Measurements from ENCODE around the gene MCM9.
"Not testable (repeated sequence)": the region's sequence is repeated elsewhere in the genome, so short reads cannot be mapped to it uniquely, and the experiment has no call there.

Gene MCM9

GRCh38 chr6:118893807-118894424 lies 41.0 kb downstream of the MCM9 start, which contains the start of gene ASF1A:
Gene ASF1A, plus strand, starts transcription at chr6:118894152. Its CDS starts 262 bp downstream, at chr6:118894414.
- peak; percentile 97 for DNase-seq (ENCODE audit: low read depth, low spot score)

GRCh38 chr6:118893064-118893806 lies 41.7 kb downstream of the MCM9 start:
- no peak for DNase-seq (ENCODE audit: low read depth, low spot score)

DNA sequence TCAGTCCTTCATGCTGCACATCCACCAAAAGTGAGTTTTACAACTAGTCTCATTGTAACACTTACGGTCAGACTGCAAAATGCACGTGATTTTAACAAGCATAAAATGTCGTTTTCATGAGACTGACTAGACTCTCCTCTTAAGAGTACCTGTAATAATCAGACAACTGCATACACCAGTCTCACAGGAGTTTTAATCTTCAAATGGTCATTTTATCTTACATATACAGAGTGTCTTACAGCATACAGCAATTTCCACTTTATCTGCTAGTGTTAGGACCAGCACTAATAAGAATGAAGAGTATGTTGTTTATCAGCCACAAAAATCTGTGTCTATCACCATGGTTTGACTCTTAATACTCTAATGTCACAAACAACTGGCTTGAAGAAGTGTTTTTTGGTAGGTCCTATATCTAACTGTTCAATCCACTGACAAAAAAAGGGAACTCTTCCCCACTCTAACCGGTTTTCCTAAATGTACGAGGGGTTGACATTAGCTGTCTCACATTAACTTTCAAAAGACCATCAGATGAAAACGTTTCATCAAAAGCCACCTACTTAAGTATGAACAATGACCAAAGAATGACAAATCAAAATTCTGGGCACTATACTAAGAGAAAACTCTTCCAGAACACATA lies 42.5 kb downstream of the MCM9 start:
- DNase-seq (ENCODE audit: low read depth, low spot score): no peak

- no peak for DNase-seq (ENCODE audit: low read depth, low spot score)
Measured at GRCh38 chr6:118890997-118891790, 43.8 kb downstream of the MCM9 start.

DNA sequence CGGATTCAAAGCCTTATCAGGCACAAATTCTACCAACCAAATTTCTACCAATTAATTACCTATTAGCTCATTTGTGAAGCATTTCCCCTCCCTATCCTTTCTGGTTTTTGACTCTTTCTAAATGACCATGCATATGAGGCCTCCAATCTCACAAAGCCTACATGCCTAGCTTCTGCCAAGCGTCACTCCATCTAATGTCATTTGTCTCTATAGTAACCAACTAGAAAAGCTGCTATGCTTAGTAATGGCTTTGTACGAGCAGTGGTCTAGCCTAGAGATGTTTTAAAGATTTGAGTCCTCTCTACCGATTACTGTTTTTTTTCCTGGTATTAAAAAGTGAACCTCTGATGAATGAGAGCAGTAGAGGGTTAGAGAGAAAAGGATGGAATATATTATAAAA lies 45.8 kb downstream of the MCM9 start:
- no peak for DNase-seq (ENCODE audit: low read depth, low spot score)

DNA sequence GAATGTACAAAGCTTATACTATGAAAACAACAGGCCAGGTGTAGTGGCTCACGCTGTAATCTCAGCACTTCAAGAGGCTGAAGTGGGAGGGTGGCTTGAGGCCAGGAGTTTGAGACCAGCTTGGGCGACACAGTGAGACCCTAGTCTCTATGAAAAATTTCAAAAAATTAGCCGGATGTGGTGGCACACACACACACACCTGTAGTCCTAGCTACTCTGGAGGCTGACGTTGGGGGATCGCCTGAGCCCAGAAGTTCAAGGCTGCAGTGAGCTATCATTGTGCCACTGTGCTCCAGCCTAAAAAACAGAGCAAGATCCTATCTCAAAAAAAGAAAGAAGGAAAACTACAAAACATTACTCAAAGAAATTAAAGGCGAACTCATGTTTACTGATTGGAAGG lies 48.3 kb downstream of the MCM9 start:
- DNase-seq (ENCODE audit: low read depth, low spot score): no peak

DNA sequence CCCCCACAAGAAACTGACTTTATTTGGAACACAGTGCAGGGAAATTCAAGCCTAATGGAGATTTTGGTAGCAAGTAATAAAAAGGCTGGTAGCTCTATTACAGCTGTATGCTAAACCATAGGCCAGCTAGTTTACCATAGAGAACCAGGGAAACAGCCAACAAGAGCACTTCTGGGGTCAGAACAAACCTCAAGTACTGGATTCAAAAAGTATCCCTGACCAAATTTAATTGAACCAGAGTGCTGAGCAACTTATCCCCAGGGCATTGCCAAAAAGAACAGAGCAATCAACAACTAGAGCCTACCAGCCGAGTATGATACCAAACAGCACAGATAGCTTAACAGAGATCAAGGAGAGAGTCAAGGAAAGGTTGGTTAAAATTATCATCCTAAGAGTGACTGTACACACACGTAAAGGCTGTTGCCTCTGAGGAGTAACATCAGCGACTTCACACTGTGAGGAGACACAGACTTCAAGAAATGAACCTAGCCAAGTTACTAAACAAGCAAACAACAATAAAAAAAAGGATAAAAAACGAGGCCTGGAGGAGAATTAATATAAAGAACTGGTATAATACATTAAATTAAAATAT lies 52.5 kb downstream of the MCM9 start:
- DNase-seq (ENCODE audit: low read depth, low spot score): no peak

GRCh38 chr6:118881440-118882313 lies 53.3 kb downstream of the MCM9 start:
- DNase-seq (ENCODE audit: low read depth, low spot score): no peak

DNA sequence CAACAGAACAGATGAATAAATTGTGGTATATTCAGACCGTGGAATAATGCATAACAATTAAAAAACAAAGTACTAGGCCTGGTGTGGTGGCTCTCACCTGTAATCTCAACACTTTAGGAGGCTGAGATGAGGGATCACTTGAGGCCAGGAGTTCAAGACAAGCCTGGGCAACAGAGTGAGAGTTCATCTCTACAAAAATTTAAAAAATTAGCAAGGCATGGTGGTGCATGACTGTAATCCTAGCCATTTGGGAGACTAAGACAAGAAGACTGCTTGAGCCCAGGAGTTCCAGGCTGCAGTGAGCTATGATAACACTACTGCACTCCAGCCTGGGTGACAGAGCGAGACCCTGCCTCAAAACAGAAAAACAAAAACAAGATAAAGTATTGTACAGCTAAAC lies 57.2 kb downstream of the MCM9 start:
- no peak for DNase-seq (ENCODE audit: low read depth, low spot score)

- no peak for DNase-seq (ENCODE audit: low read depth, low spot score)
Measured at GRCh38 chr6:118876814-118877213, 58.1 kb downstream of the MCM9 start.

GRCh38 chr6:118876198-118876597 lies 58.8 kb downstream of the MCM9 start:
- DNase-seq (ENCODE audit: low read depth, low spot score): no peak

- DNase-seq (ENCODE audit: low read depth, low spot score): no peak
Measured at GRCh38 chr6:118875672-118876071, 59.3 kb downstream of the MCM9 start.

DNA sequence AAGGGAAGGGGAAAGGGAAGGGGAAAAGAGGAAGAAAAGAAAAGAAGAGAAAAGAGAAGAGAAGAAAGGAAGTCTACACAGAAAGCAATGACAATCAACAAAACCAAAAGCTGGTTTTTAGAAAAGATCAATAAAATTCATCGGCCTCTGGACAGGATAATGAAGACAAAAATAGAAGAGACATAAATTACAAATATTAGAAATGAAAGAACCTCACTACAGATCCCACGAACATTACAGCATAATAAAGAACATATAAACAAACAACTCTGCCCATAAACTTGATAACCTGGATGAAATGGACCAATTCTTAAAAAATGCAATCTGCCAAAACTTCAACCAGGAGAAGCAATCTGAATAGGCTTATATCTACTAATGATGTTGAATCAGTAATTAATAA lies 61.7 kb downstream of the MCM9 start:
- DNase-seq (ENCODE audit: low read depth, low spot score): no peak

DNA sequence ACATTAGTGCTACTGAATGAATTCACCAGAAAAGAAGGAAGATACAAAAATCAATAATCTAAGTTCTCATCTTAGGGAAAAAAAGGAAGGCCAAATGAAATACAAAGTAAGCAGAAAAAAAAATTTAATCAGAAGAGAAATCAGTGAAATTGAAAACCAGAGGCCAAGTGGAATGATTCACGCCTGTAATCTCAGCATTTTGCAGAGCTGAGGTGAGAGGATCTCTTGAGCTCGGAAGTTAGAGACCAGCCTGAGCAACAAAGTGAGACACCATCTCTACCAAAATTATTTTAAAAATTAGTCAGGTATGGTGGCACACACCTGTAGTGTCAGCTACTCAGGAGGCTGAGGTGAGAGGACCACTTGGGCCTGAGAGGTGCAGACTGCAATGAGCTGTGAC lies 62.2 kb downstream of the MCM9 start:
- no peak for DNase-seq (ENCODE audit: low read depth, low spot score)

- DNase-seq (ENCODE audit: low read depth, low spot score): no peak
Measured at GRCh38 chr6:118872318-118872717, 62.6 kb downstream of the MCM9 start.

DNA sequence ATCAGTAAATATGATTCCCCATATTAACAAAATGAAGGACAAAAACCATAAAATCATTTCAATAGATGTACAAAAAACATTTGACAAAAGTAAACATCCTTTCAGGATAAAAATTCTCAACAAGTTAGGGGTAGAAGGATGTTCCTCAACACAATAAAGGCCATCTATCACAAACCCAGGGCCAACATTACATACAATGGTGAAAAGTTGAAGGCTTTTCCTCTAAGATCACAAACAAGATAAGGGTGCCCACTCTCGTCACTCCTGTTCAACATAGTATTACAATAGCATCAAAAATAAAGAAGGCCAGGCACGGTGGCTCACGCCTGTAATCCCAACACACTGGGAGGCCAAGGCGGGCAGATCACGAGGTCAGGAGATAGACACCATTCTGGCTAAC lies 63.6 kb downstream of the MCM9 start:
- no peak for DNase-seq (ENCODE audit: low read depth, low spot score)

- DNase-seq (ENCODE audit: low read depth, low spot score): no peak
Measured at GRCh38 chr6:118869894-118870589, 64.9 kb downstream of the MCM9 start.

DNA sequence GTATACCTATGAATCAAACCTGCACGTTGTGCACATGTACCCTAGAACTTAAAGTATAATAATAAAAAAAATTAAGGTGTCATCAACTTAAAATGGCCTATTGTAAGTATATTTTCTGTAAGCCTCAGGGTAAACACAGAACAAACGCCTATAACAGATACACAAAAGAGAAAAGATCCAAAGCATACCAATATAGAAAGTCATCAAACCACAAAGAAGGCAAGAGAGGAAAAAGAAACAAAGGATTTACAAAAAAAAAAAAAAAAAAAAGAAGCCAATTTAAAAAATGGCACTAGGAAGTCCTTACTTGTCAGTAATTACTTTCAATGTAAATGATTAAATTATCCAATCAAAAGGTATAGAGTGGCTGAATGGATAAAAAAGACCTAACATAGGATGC lies 65.6 kb downstream of the MCM9 start:
- no peak for DNase-seq (ENCODE audit: low read depth, low spot score)

DNA sequence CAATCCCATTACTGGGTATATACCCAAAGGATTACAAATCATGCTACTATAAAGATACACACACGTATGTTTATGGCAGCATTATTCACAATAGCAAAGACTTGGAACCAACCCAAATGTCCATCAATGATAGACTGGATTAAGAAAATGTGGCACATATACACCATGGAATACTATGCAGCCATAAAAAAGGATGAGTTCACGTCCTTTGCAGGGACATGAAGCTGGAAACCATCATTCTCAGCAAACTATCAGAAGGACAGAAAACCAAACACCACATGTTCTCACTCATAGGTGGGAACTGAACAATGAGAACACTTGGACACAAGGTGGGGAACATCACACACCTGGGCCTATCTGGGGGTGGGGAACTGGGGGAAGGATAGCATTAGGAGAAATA lies 66.1 kb downstream of the MCM9 start:
- not testable (repeated sequence) for DNase-seq (ENCODE audit: low read depth, low spot score)

DNA sequence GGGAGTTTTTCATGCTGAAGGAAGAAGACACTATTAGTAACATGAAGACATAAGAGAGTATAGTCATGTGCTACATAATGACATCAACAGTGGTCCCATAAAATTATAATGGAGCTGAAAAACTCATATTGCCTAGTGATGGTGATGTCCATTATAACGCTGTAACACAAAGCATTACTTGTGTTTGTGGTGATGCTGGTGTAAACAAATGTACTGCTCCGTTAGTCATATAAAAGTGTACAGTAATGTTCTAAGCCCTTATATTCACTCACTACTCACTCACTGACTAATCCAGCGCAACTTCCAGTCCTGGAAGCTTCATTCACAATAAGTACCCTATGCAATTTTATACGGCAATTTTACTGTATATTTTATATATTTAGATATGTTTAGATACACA lies 67.8 kb downstream of the MCM9 start:
- no peak for DNase-seq (ENCODE audit: low read depth, low spot score)
